Mesodermal cell (in vitro differentiated cells): ENCODE results near the gene ZNF319.

Experiments used
- H3K27ac ChIP-seq: 2 replicates; pipeline ENCODE4 v1.7.0; 2013; ENCODE audit warnings: mild to moderate bottlenecking, low read depth, low read length, moderate library complexity; ENCODE audit not compliant: severe bottlenecking
- H3K36me3 ChIP-seq: 2 replicates; pipeline ENCODE4 v1.7.1; 2013; ENCODE audit warnings: mild to moderate bottlenecking, low read length, moderate library complexity; ENCODE audit not compliant: control insufficient read depth, insufficient read depth
- H3K4me1 ChIP-seq: one replicate; pipeline ENCODE4 v1.7.1; 2013; ENCODE audit warnings: mild to moderate bottlenecking, low read length; ENCODE audit not compliant: insufficient read depth, control insufficient read depth, poor library complexity, severe bottlenecking
- H3K4me3 ChIP-seq: 2 replicates; pipeline ENCODE4 v1.7.0; 2013; ENCODE audit warnings: low read length, control low read depth, mild to moderate bottlenecking; ENCODE audit not compliant: insufficient read depth, poor library complexity, severe bottlenecking; ENCODE audit errors: extremely low read depth
- H3K9me3 ChIP-seq: 2 replicates; pipeline ENCODE4 v1.7.1; 2013; ENCODE audit warnings: mild to moderate bottlenecking, low read length, moderate library complexity; ENCODE audit not compliant: control insufficient read depth
- WGBS, 2 experiments: methylation state at CpG; one replicate each; pipeline ENCODE4 v1.1.5; 2013; ENCODE audit warnings: missing lambda C conversion rate in 2 of 2; ENCODE audit not compliant: insufficient coverage in 2 of 2; 5-methylcytosine and 5-hydroxymethylcytosine counted together

ZNF319 gene

DNA sequence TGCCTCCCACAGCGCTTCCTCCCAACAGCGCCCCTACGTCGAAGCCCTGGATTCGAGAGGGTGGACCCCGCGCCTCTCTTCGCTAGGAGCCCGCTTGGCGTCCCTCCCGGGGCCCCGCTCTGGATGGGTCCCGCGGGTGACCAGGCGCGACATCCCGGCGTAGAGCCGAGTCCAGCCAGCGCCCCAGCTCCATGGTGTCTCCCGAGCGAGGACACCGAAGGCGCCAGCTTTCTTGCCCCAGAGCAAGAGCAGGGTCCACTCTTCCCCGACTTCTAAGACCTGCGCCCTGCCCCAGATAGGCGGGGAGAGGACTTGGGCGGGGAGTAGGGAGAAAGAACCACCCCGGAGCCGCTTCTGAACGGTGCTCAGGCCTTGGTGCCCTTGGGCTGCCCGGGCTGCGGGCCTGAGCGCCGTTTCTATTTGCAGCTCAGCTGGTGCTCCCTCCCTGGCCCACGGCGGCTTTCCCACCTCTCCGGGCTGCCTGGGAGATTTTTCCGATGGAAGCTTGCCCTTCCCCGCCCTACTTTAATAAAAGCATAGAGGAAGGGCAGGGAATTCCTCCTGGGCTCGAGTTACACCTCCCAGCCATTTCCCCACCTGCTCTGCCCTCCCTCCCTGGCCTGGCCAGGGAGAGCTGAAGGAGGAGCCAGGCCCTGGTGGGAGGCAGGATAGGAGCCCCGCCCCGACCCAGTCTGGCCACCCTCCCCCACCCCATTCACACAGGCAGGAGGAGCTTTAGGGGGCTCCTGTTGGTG is 26.9 kb upstream of the ZNF319 start:
- Histone ChIP-seq H3K4me3 (peak overlapping the region; percentile 71), H3K4me1 (peaks cover 44% of the 10 kb centered on the region), H3K27ac (no peak overlapping the region), H3K36me3 (peaks cover 10% of the 10 kb centered on the region), H3K9me3 (no peaks in the 10 kb centered on the region)
- 1 to 3% methylated on average over 28 to 33 of the region's 43 CpGs for WGBS, 2 experiments

DNA sequence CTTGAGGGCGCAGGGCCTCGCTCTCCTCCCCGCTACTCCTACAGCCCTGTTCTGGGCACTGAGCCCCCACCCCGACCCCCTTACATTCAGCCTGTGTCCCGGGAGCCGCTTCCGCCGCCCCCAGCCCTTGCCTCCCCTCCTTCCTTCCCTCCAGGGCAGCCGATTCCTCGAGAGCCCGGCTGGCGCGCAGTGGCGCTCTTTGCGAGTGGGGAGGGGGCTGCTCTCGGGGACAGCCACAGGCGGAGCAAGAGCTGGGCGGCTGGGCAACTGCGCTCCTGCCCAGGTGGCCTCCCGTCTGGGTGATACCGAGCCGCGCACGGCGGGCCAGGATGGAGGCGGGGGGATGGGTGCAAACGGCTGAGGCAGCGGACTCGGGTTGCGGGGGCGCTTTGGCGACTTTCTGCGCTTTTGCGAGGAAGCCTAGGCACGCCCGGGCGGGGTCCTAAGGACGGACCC is 26.3 kb upstream of the ZNF319 start:
- WGBS, 2 experiments, result 0 to 1% methylated on average over 27 to 32 of the region's 38 CpGs
- H3K36me3 ChIP-seq, result peaks cover 10% of the 10 kb centered on the region
- no peak overlapping the region for H3K27ac ChIP-seq
- H3K4me3 ChIP-seq, result peak overlapping the region; percentile 71
- peaks cover 45% of the 10 kb centered on the region for H3K4me1 ChIP-seq
- H3K9me3 ChIP-seq, result no peaks in the 10 kb centered on the region

DNA sequence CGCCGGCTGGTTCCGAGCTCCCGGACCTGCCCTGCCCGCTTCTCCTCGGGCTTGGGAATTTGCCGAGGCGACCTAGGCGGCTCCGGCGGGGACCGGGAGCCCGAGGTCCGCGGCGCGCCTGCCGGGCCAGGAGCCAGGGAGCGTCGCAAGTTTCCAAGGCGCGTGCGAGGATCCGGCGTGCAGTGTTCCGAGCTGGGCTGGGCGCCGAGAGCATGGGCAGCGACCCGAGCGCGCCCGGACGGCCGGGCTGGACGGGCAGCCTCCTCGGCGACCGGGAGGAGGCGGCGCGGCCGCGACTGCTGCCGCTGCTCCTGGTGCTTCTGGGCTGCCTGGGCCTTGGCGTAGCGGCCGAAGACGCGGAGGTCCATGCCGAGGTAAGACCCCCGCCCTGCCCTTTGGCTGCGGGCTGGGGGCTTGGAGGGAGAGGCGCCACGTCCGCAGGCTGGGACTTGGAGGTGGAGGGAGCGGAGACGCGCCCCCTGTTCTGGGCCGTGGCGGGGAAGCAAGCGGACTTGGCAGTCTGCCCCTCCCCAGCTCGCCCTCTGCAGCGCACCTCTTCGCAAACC is 25.8 kb upstream of the ZNF319 start:
- WGBS, 2 experiments, result 0 to 1% methylated on average over 53 to 58 of the region's 65 CpGs
- peaks cover 45% of the 10 kb centered on the region for H3K4me1 ChIP-seq
- no peaks in the 10 kb centered on the region for H3K9me3 ChIP-seq
- peaks cover 11% of the 10 kb centered on the region for H3K36me3 ChIP-seq
- peak overlapping the region; percentile 71 for H3K4me3 ChIP-seq
- H3K27ac ChIP-seq, result no peak overlapping the region

DNA sequence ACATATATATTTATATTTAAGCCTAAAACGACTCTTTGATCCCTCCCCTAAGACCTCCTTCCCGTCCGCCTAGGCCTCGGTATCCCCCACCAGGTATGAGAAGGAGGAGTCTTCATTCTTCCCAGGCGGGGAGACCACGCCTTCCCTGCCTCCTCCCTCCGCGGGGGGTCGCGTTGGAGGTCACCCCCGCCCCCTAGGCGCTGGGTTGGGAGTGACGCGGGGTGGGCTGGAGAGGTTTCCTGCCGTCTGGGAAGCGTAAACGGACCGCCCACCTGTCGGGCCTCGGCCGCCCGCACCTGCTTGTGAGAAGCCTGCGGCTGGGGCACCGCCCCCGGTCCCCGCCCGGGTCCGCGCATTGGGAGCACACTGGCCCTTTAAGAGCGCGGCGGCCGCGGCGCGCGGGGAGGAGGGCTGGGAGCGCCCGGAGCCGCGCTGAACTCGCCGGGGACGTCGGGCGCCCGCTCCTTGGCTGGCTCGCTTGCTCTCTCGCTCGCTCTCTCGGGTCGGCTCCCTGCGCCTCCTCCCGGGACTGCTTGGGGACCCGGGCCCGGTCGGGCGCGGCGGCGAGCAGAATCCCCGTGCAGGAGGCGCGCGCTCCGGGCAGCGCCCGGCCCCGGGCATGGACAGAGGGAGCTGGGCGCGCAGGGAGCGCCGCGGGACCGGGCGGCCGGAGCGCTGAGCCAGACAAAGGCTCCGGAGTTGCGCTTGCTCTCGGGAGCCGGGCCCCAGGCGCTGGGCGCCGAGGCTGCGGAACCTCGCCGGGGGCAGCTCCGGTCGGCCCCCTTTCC is 25.1 kb upstream of the ZNF319 start, which contains the start of gene MMP15:
MMP15 (plus strand) TSS at position 404 of the 788 bp plus-strand sequence. CDS start 597 bp downstream, outside the sequence.
- Histone ChIP-seq H3K27ac (no peak within 1 kb of the TSS), H3K9me3 (no peaks in the 10 kb centered on the region), H3K4me1 (peaks cover 44% of the 10 kb centered on the region), H3K4me3 (peak within 1 kb of the TSS; percentile 71), H3K36me3 (peaks cover 18% of the 10 kb centered on the region)
- 0% methylated on average over 48 to 72 of the region's 90 CpGs for WGBS, 2 experiments

DNA sequence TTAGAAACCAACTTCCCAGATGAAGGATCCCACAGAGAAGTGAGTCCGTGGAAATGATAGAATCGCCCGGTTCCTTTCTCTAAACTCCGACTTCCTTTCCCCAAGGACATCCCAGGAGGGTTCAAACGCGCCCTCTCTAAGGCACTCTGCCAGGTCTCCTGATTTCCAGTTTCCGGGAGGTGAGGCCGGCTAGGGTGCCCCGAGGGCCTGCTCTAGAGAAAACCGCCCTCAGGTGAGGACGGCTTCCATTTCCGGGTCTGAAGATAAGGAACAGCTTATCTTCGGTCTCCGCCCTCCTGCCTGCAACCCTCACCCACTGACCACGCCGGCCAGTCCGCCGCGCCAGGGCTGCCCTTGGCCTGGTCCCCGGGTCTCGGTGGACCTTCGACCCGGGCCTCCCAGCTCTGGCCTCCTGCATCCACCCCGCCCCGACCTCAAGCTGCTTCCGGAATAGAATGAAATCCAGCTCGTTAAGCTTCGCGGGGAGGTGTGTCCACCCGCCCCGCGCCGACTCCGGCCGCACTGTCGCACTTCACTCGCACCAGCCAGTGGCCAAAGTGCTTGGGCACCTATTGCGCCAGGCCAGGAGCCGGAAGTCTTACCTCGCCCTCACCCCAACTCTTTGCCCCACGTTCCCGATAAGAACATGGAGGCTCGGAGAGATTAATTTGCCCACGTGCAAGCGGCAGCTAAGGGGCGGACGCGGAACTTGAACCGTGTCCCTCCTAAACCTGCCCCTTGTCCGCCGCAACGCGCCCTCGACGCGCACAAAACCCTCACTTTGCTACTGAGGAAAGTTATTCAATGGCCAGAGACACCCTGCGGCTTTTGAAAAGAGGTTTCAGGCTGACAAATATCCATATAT is 24.2 kb upstream of the ZNF319 start:
- no peaks in the 10 kb centered on the region for H3K9me3 ChIP-seq
- 15 to 22% methylated on average over 37 to 49 of the region's 57 CpGs for WGBS, 2 experiments
- H3K4me3 ChIP-seq, result peak overlapping the region; percentile 71
- peaks cover 16% of the 10 kb centered on the region for H3K36me3 ChIP-seq
- peaks cover 47% of the 10 kb centered on the region for H3K4me1 ChIP-seq
- no peak overlapping the region for H3K27ac ChIP-seq

DNA sequence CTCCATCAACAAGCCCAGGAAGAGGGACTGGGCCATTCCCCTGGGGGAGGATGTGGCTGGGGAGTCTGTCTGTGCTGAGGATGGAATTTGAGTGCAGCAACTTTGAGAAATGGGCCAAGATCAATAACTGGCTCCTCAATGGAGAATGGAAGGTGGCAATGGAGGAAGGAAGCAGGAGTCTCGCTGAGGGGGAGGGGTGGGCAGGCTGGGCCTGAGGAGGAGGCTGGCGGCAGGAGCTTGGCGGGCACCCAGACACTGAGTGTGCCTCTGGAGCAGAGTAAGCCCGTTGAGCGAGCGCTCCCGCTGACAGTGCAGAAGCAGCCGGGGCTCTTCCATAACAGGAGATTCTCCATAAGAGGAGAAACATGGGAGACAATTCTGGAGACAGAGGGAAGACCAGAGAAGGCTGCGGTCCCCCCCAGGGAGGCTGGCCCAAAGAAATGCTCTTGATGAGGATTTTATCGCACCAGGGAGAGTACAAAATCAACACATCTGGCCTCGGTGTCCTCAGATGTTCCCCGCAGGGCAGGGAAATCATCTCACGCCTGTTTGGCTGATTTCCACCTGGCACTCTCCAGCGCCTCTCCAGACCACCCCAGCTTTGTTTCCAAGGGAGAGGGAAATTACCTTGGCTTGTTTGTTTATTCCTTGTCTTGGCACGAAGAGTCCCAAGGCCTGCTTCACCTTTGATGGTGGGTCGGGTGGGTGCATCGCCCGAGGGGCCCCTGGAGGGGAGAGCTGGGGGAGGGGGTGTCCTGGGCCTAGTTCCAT is 22.3 kb upstream of the ZNF319 start:
- H3K4me1 ChIP-seq, result peaks cover 39% of the 10 kb centered on the region
- WGBS, 2 experiments, result 57 to 66% methylated on average over 8 to 11 of the region's 18 CpGs
- H3K36me3 ChIP-seq, result peaks cover 30% of the 10 kb centered on the region
- no peak overlapping the region for H3K4me3 ChIP-seq
- no peak overlapping the region for H3K27ac ChIP-seq
- no peaks in the 10 kb centered on the region for H3K9me3 ChIP-seq

DNA sequence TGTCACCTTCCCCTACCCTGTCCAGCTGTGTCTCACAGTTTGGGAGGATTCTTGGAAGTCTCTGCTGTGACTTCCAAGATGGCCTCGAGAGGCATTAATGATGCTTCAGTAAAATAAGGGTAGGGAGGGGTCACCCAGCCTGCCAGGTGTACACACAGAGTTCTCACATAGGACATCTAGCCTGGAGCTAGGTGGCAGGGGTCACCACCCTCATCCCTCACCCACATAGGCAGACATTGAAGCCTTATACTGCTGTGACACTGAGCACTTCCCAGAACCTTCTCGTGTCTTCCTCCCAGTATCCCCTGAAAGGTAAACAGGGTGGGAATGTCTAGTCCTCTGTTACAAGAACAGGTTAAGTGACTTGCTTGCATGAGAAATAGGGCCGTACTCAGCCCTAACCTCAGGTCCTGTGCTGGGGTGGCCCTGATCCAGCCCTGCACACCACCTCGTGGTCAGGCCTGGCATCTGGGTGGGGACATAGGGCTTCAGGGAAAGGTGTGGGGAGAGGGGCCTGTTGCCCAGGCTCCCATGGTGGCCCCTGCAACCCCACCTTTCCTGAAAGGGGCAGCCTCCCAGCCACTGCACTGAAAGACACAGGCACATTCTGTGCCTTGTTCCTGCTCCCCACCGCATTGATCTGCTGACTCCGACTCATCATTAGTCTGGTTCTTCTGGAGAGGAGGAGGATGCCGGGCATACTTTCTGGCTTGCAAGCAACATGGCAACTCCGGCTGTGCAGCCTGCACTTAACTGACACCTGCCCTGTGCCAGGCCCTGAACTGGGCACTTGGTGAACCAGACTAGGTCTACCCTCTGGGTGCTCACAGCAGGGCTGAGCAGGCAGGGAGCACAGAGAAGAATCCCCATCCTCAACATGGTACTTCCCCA is 21.4 kb upstream of the ZNF319 start:
- Histone ChIP-seq H3K36me3 (peaks cover 37% of the 10 kb centered on the region), H3K9me3 (no peaks in the 10 kb centered on the region), H3K4me1 (peaks cover 36% of the 10 kb centered on the region), H3K4me3 (no peak overlapping the region), H3K27ac (no peak overlapping the region)
- WGBS, 2 experiments, result 86 to 90% methylated on average over 6 of the region's 8 CpGs

DNA sequence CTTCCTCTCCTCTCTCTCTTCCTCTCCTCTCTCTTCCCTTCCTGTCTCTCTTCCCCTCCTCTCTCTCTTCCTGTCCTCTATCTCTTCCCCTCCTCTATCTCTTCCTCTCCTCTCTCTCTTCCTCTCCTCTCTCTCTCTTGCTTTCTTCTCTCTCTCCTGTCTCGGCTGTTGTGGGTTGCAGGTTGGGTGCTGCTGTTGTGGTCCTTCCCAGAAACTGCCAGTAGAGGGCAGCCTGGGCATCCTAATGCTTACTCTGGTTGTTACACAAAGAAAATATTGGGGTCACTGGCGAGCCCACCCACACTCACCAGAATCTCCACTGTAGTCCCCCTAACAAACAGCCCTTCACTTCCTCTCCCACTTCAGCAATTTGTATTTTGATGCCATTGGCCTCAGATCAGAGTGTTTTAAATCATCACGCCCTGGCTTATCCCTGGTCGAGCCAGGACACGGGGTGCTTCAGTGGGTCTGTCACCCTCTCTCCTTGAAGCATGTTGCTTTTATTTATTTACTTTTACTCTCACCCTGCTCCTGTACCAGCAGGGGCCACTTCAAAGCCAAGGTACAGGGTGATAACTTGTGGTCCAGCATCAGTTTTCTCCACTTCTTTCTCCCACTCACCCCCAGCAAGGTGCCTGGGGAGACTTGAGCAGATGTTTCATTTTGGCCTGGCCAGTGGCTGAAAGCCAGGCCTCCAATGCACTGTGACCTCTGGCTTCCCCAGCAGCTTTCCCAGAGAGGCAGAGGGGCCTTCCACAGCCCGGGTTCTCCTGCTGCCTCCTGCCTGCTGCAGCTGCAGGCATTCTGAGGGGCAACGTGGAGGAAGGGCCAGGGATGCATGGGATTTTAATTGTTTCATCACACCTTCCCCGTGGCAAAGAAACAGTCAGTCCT is 20.4 kb upstream of the ZNF319 start:
- Histone ChIP-seq H3K4me1 (peaks cover 36% of the 10 kb centered on the region), H3K27ac (no peak overlapping the region), H3K9me3 (no peaks in the 10 kb centered on the region), H3K36me3 (peaks cover 43% of the 10 kb centered on the region), H3K4me3 (no peak overlapping the region)
- 72 to 76% methylated on average over 7 of the region's 8 CpGs for WGBS, 2 experiments
